ENCODE data around the gene MEIS3.
A peak's percentile ranks its signal among the peaks of the same experiment; 100 is the strongest.

The MEIS3 gene

GRCh38 chr19:47435196-47435595, 15.9 kb upstream of the MEIS3 start:
- WGBS = 80% methylated on average over 15 of the region's 16 CpGs
- Histone ChIP-seq H3K4me3 (ENCODE audit: low read length) (no peak overlapping the region), H3K27me3 (ENCODE audit: insufficient read depth, low read length) (peaks cover 9% of the 10 kb centered on the region), H3K9me3 (ENCODE audit: insufficient read depth, low read depth, low read length) (no peaks in the 10 kb centered on the region), H3K27ac (ENCODE audit: low read depth, low read length) (no peak overlapping the region), H3K4me1 (ENCODE audit: insufficient read depth, low read length) (no peaks in the 10 kb centered on the region), H3K36me3 (ENCODE audit: insufficient read depth, low read length) (no peaks in the 10 kb centered on the region), H3K9ac (ENCODE audit: low read depth, low read length) (no peak overlapping the region)

- Histone ChIP-seq H3K4me1 (ENCODE audit: insufficient read depth, low read length) (no peaks in the 10 kb centered on the region), H3K27me3 (ENCODE audit: insufficient read depth, low read length) (peaks cover 20% of the 10 kb centered on the region), H3K36me3 (ENCODE audit: insufficient read depth, low read length) (no peaks in the 10 kb centered on the region), H3K27ac (ENCODE audit: low read depth, low read length) (no peak overlapping the region), H3K9ac (ENCODE audit: low read depth, low read length) (no peak overlapping the region), H3K9me3 (ENCODE audit: insufficient read depth, low read depth, low read length) (no peaks in the 10 kb centered on the region), H3K4me3 (ENCODE audit: low read length) (no peak overlapping the region)
- WGBS = 84% methylated on average over 7 of the region's 7 CpGs
These were observed 14.8 kb upstream of the MEIS3 start for GRCh38 chr19:47434088-47434487.

GRCh38 chr19:47433121-47433520, 13.8 kb upstream of the MEIS3 start:
- Histone ChIP-seq H3K4me1 (ENCODE audit: insufficient read depth, low read length) (no peaks in the 10 kb centered on the region), H3K4me3 (ENCODE audit: low read length) (no peak overlapping the region), H3K36me3 (ENCODE audit: insufficient read depth, low read length) (no peaks in the 10 kb centered on the region), H3K9ac (ENCODE audit: low read depth, low read length) (no peak overlapping the region), H3K27ac (ENCODE audit: low read depth, low read length) (no peak overlapping the region), H3K27me3 (ENCODE audit: insufficient read depth, low read length) (peaks cover 25% of the 10 kb centered on the region), H3K9me3 (ENCODE audit: insufficient read depth, low read depth, low read length) (no peaks in the 10 kb centered on the region)
- WGBS = 86% methylated on average over 1 of the region's 1 CpG

- Histone ChIP-seq H3K9me3 (ENCODE audit: insufficient read depth, low read depth, low read length) (no peaks in the 10 kb centered on the region), H3K9ac (ENCODE audit: low read depth, low read length) (no peak overlapping the region), H3K4me1 (ENCODE audit: insufficient read depth, low read length) (peaks cover 3% of the 10 kb centered on the region; the same call in 1 of the 2 replicates), H3K36me3 (ENCODE audit: insufficient read depth, low read length) (no peaks in the 10 kb centered on the region), H3K27ac (ENCODE audit: low read depth, low read length) (no peak overlapping the region), H3K4me3 (ENCODE audit: low read length) (no peak overlapping the region), H3K27me3 (ENCODE audit: insufficient read depth, low read length) (peaks cover 25% of the 10 kb centered on the region)
These were observed 13.2 kb upstream of the MEIS3 start for GRCh38 chr19:47432499-47432898.

GRCh38 chr19:47432091-47432490, 12.8 kb upstream of the MEIS3 start:
- no peak overlapping the region for H3K27ac ChIP-seq (ENCODE audit: low read depth, low read length)
- H3K4me3 ChIP-seq (ENCODE audit: low read length) = no peak overlapping the region
- no peaks in the 10 kb centered on the region for H3K36me3 ChIP-seq (ENCODE audit: insufficient read depth, low read length)
- peaks cover 25% of the 10 kb centered on the region for H3K27me3 ChIP-seq (ENCODE audit: insufficient read depth, low read length)
- no peak overlapping the region for H3K9ac ChIP-seq (ENCODE audit: low read depth, low read length)
- WGBS = 92% methylated on average over 18 of the region's 18 CpGs
- no peaks in the 10 kb centered on the region for H3K9me3 ChIP-seq (ENCODE audit: insufficient read depth, low read depth, low read length)
- H3K4me1 ChIP-seq (ENCODE audit: insufficient read depth, low read length) = peaks cover 3% of the 10 kb centered on the region; the same call in 1 of the 2 replicates

GRCh38 chr19:47430041-47430802, 10.9 kb upstream of the MEIS3 start:
- H3K9ac ChIP-seq (ENCODE audit: low read depth, low read length) = peak overlapping the region; percentile 22; the same call in 1 of the 2 replicates
- WGBS = 8% methylated on average over 69 of the region's 69 CpGs

GRCh38 chr19:47429140-47429793, 9.9 kb upstream of the MEIS3 start:
- H3K4me3 ChIP-seq (ENCODE audit: low read length) = peak overlapping the region; percentile 47
- peaks cover 29% of the 10 kb centered on the region for H3K27me3 ChIP-seq (ENCODE audit: insufficient read depth, low read length)
- H3K4me1 ChIP-seq (ENCODE audit: insufficient read depth, low read length) = peaks cover 3% of the 10 kb centered on the region; the same call in 1 of the 2 replicates
- H3K27ac ChIP-seq (ENCODE audit: low read depth, low read length) = no peak overlapping the region
- H3K9ac ChIP-seq (ENCODE audit: low read depth, low read length) = peak overlapping the region; percentile 22; the same call in 1 of the 2 replicates
- H3K36me3 ChIP-seq (ENCODE audit: insufficient read depth, low read length) = no peaks in the 10 kb centered on the region
- 21% methylated on average over 16 of the region's 20 CpGs for WGBS
- no peaks in the 10 kb centered on the region for H3K9me3 ChIP-seq (ENCODE audit: insufficient read depth, low read depth, low read length)

More at GRCh38 chr19:47430041-47430802, 10.9 kb upstream of the MEIS3 start:
- Histone ChIP-seq H3K36me3 (ENCODE audit: insufficient read depth, low read length) (no peaks in the 10 kb centered on the region), H3K4me3 (ENCODE audit: low read length) (peak overlapping the region; percentile 42), H3K27me3 (ENCODE audit: insufficient read depth, low read length) (peaks cover 29% of the 10 kb centered on the region), H3K27ac (ENCODE audit: low read depth, low read length) (no peak overlapping the region), H3K4me1 (ENCODE audit: insufficient read depth, low read length) (peaks cover 3% of the 10 kb centered on the region; the same call in 1 of the 2 replicates), H3K9me3 (ENCODE audit: insufficient read depth, low read depth, low read length) (no peaks in the 10 kb centered on the region)

GRCh38 chr19:47428177-47428894, 9.0 kb upstream of the MEIS3 start:
- Histone ChIP-seq H3K4me1 (ENCODE audit: insufficient read depth, low read length) (peaks cover 4% of the 10 kb centered on the region; the same call in 1 of the 2 replicates), H3K27me3 (ENCODE audit: insufficient read depth, low read length) (peaks cover 37% of the 10 kb centered on the region), H3K9ac (ENCODE audit: low read depth, low read length) (no peak overlapping the region), H3K27ac (ENCODE audit: low read depth, low read length) (no peak overlapping the region), H3K4me3 (ENCODE audit: low read length) (peak overlapping the region; percentile 48), H3K36me3 (ENCODE audit: insufficient read depth, low read length) (no peaks in the 10 kb centered on the region), H3K9me3 (ENCODE audit: insufficient read depth, low read depth, low read length) (no peaks in the 10 kb centered on the region)
- 2% methylated on average over 27 of the region's 27 CpGs for WGBS

GRCh38 chr19:47427241-47428176, 8.2 kb upstream of the MEIS3 start:
- Histone ChIP-seq H3K9me3 (ENCODE audit: insufficient read depth, low read depth, low read length) (no peaks in the 10 kb centered on the region), H3K27ac (ENCODE audit: low read depth, low read length) (peak overlapping the region; percentile 32; the same call in 1 of the 2 replicates), H3K4me1 (ENCODE audit: insufficient read depth, low read length) (peaks cover 7% of the 10 kb centered on the region; the same call in 1 of the 2 replicates), H3K4me3 (ENCODE audit: low read length) (peak overlapping the region; percentile 48), H3K36me3 (ENCODE audit: insufficient read depth, low read length) (no peaks in the 10 kb centered on the region), H3K9ac (ENCODE audit: low read depth, low read length) (0 out of 2 replicates have a peak overlapping the region, but pooled peaks have one; percentile 9), H3K27me3 (ENCODE audit: insufficient read depth, low read length) (peaks cover 45% of the 10 kb centered on the region)
- 8% methylated on average over 17 of the region's 17 CpGs for WGBS

- Histone ChIP-seq H3K9me3 (ENCODE audit: insufficient read depth, low read depth, low read length) (no peaks in the 10 kb centered on the region), H3K36me3 (ENCODE audit: insufficient read depth, low read length) (no peaks in the 10 kb centered on the region), H3K27me3 (ENCODE audit: insufficient read depth, low read length) (peaks cover 60% of the 10 kb centered on the region), H3K9ac (ENCODE audit: low read depth, low read length) (no peak overlapping the region), H3K4me3 (ENCODE audit: low read length) (no peak overlapping the region), H3K4me1 (ENCODE audit: insufficient read depth, low read length) (peaks cover 20% of the 10 kb centered on the region), H3K27ac (ENCODE audit: low read depth, low read length) (no peak overlapping the region)
- WGBS = 35% methylated on average over 19 of the region's 19 CpGs
These were observed 4.0 kb upstream of the MEIS3 start for GRCh38 chr19:47423203-47423882.

All from HUES64 (cell line).